Spinal cord (tissue), 10 donors: Measurements from ENCODE around the gene TRANK1. TPM values are rescaled to one million over a fixed set of nuclear protein-coding genes. Genes with fewer than 3 reads are reported as not detected.

ENCODE experiments used
- DNase-seq, 6 donors: peaks; one replicate each; pipeline versions ENCODE4 v3.0.0 to v3.0.0-alpha.2; 2013 to 2015; ENCODE audit warnings: low spot score in 6 of 6, low read depth in 4 of 6
- H3K27ac ChIP-seq: one replicate; pipeline ENCODE4 v1.5.1; 2013; ENCODE audit warnings: low read depth, low read length, control low read depth
- H3K27me3 ChIP-seq: one replicate; pipeline ENCODE4 v1.6.1; 2013; ENCODE audit warnings: low read length; ENCODE audit not compliant: control insufficient read depth, insufficient read depth
- H3K36me3 ChIP-seq: one replicate; pipeline ENCODE4 v1.6.1; 2013; ENCODE audit warnings: low read length; ENCODE audit not compliant: control insufficient read depth, insufficient read depth
- H3K4me1 ChIP-seq: one replicate; pipeline ENCODE4 v1.6.1; 2013; ENCODE audit warnings: low read length; ENCODE audit not compliant: control insufficient read depth, insufficient read depth
- H3K4me3 ChIP-seq: one replicate; pipeline ENCODE4 v1.5.1; 2013; ENCODE audit warnings: low read depth, low read length, control low read depth
- H3K9me3 ChIP-seq: one replicate; pipeline ENCODE4 v1.6.1; 2013; ENCODE audit warnings: low read length; ENCODE audit not compliant: control insufficient read depth, insufficient read depth
- WGBS: methylation state at CpG from one replicate; pipeline ENCODE4 v1.1.5; 2013; ENCODE audit warnings: missing lambda C conversion rate; ENCODE audit not compliant: insufficient coverage; 5-methylcytosine and 5-hydroxymethylcytosine counted together
- polyA plus RNA-seq, 2 donors: library from polyadenylated mRNA; unstranded; fragments of 120-200 nt; gene quantifications; one replicate each; pipeline ENCODE4 v1.2.1, GENCODE V29; 2013; ENCODE audit not compliant: insufficient read length in 2 of 2
- total RNA-seq, 2 donors: library from RNA; depleted of rRNA in 1 of 2; stranded (reverse); fragments of 120-200 nt in 1 of 2; fragments of >200 nt in 1 of 2; gene quantifications; one replicate each; pipeline versions ENCODE4 v1.2.3 to v1.2.4, GENCODE V29; 2013 to 2014
- donor health status: healthy.

TRANK1 gene
- total and polyA plus RNA-seq, 4 donors: 11.1 to 22.4 (median 20.0) TPM

GRCh38 chr3:36837089-36837488 is 107.8 kb downstream of the TRANK1 start:
- 60% methylated on average over 3 of the region's 3 CpGs for WGBS
- Histone ChIP-seq H3K36me3 (peaks cover 24% of the 10 kb centered on the region), H3K9me3 (no peaks in the 10 kb centered on the region)

GRCh38 chr3:36833160-36833814 is 111.6 kb downstream of the TRANK1 start:
- H3K27ac ChIP-seq: no peak overlapping the region
- 97% methylated on average over 10 of the region's 10 CpGs for WGBS
- H3K36me3 ChIP-seq: peaks cover 31% of the 10 kb centered on the region
- no peaks in the 10 kb centered on the region for H3K9me3 ChIP-seq
- H3K27me3 ChIP-seq: no peaks in the 10 kb centered on the region
- no peak for DNase-seq
- H3K4me3 ChIP-seq: no peak overlapping the region
- no peaks in the 10 kb centered on the region for H3K4me1 ChIP-seq

More at GRCh38 chr3:36837089-36837488, 107.8 kb downstream of the TRANK1 start:
- Histone ChIP-seq H3K27me3 (no peaks in the 10 kb centered on the region), H3K4me1 (no peaks in the 10 kb centered on the region), H3K4me3 (no peak overlapping the region), H3K27ac (no peak overlapping the region)
- DNase-seq: no peak

DNA sequence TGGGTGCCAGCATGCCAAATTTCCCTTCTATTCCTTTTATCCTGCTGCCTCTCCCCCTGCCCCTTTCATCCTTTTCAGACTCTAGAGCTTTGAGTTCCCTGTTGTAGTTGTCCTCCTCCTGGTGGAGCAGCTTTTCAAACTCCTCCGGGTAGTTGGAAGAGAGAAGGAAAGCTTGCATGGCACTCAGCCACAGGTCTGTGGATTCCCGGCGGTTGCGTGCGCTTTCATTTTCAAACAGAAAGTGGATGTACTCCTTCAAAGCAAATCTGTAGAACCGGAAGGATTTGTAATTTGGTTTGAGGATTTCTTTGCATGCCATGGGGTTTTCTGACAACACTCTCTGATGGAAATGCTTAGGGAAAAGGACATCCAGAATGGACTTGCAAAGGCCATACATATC is 112.4 kb downstream of the TRANK1 start:
- no peaks in the 10 kb centered on the region for H3K9me3 ChIP-seq
- DNase-seq: no peak
- H3K4me1 ChIP-seq: no peaks in the 10 kb centered on the region
- peaks cover 35% of the 10 kb centered on the region for H3K36me3 ChIP-seq
- no peak overlapping the region for H3K27ac ChIP-seq
- no peaks in the 10 kb centered on the region for H3K27me3 ChIP-seq
- WGBS: 96% methylated on average over 3 of the region's 6 CpGs
- no peak overlapping the region for H3K4me3 ChIP-seq

DNA sequence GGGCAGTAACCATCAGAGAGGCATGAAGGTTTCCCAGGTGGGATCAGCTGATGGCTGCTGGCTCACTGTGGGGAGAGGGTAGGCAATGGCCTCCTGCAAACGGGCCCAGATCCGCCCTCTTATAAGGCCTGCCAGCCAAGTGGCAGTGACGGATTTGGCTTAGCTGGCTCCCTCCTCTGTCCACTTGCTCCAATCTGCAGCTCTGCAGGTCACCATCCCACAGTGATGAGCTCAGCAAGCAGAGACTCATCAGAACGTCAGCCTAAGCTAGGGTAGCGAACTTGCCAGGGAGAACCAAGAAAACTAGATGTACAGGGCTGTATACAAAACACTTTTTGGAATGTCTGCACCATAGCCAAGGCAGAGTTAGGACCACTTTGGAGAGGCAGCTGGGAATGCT is 117.7 kb downstream of the TRANK1 start:
- no peak for DNase-seq
- no peaks in the 10 kb centered on the region for H3K4me1 ChIP-seq
- no peaks in the 10 kb centered on the region for H3K27me3 ChIP-seq
- H3K27ac ChIP-seq: no peak overlapping the region
- peaks cover 36% of the 10 kb centered on the region for H3K36me3 ChIP-seq
- H3K9me3 ChIP-seq: no peaks in the 10 kb centered on the region
- WGBS: 58% methylated on average over 5 of the region's 5 CpGs
- no peak overlapping the region for H3K4me3 ChIP-seq

DNA sequence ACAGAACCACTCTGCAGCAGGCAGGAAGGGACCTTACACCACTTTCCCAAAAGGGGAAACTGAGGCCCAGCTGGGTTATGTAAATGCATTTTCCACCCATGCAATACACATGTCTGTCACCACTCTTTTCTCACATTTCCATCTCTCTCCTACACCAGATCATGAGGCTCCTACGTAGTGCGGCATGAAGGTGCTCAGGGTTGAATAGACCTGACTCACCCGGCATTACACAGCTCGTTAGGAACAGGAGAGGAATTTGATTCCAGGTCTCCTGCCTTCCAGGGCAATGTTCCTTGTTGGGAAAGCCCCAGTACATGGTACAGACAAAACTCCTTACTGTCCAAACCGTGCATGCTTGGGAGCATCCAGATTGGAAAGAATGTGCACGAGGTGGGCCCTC is 118.6 kb downstream of the TRANK1 start:
- Histone ChIP-seq H3K9me3 (no peaks in the 10 kb centered on the region), H3K4me3 (no peak overlapping the region), H3K27ac (no peak overlapping the region), H3K36me3 (peaks cover 27% of the 10 kb centered on the region), H3K27me3 (no peaks in the 10 kb centered on the region), H3K4me1 (no peaks in the 10 kb centered on the region)
- WGBS: 91% methylated on average over 6 of the region's 6 CpGs
- no peak for DNase-seq

DNA sequence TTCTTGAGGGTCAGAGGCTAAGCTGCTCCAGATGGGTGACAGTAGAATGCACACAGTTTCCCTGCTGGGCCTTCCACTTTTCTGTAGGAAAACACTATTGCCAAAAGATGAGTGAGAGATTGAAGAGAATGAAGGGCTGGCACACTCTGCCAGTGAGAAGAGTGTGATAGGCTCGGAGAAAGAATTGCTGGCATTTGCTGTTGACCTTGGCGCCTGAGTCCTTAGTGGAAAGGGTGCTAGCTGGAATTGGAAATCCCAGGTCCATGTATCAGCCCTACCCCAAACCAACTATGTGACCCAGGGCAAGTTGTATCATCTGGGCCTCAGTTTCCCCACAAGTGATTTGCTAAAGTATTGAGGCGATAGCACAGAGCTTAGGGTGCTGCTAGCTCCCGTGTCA is 120.4 kb downstream of the TRANK1 start:
- peaks cover 19% of the 10 kb centered on the region for H3K36me3 ChIP-seq
- no peak overlapping the region for H3K4me3 ChIP-seq
- H3K4me1 ChIP-seq: no peaks in the 10 kb centered on the region
- no peak overlapping the region for H3K27ac ChIP-seq
- WGBS: 97% methylated on average over 3 of the region's 4 CpGs
- H3K27me3 ChIP-seq: no peaks in the 10 kb centered on the region
- DNase-seq: no peak
- H3K9me3 ChIP-seq: no peaks in the 10 kb centered on the region

DNA sequence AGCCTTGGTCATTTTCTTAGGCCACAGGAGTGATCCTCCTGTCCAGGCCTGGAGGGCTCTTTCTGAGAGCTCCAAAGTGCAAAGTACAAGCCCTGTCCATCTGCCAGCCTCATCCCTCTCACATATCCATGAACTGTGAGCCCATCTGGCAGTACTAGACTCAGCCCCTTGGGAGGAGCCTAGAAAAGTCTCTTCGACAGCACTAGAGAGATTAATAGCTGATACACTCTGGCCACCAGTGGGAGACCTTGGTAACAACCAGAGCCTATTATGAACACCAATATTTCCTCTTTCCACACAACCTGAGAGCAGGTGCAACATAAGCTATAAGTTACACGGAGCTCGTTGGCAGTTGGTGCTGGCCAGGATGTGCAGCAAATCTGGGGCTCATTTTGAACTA is 121.0 kb downstream of the TRANK1 start:
- 53% methylated on average over 3 of the region's 3 CpGs for WGBS
- Histone ChIP-seq H3K4me3 (no peak overlapping the region), H3K27ac (no peak overlapping the region), H3K9me3 (no peaks in the 10 kb centered on the region), H3K27me3 (no peaks in the 10 kb centered on the region), H3K36me3 (peaks cover 19% of the 10 kb centered on the region), H3K4me1 (no peaks in the 10 kb centered on the region)
- no peak for DNase-seq

- Histone ChIP-seq H3K36me3 (no peaks in the 10 kb centered on the region), H3K9me3 (no peaks in the 10 kb centered on the region), H3K27ac (no peak overlapping the region), H3K27me3 (no peaks in the 10 kb centered on the region), H3K4me3 (no peak overlapping the region), H3K4me1 (no peaks in the 10 kb centered on the region)
- WGBS: 0% methylated on average over 3 of the region's 3 CpGs
- no peak for DNase-seq
Observed at GRCh38 chr3:36820083-36820482, 124.8 kb downstream of the TRANK1 start.

DNA sequence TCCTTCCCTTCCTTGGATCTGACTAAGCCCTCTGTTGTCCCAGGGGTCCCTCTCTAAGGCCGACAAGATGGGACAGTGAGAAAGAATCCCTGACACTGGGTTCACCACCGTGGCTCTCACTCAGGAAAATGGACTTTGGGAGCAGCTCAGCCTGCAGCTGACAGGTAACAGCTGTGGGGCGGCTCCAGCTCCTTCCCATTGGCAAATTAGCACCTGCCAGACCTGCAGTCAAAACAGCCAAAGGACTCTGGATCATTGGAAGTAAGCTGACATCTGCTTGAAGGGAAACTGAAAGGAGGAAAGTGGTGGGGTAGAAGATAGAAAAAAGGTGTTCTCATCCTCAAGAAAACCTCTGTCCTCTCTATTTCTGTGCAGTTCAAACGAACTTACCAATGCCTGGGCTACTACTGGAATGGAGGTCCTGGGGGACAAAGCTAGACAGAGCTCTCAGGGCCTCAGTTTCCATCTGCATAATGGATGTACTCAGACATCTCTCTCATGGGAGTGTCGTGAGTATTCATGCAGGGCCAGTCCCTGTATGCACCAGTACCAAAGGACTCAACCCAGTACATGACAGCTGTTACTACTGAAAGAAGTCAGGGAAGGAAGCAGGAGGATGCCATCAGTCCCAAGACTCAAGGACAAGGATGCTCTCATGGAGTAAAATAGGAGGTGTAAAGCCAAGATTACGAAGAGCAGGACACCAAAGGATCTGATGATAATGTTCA is 126.9 kb downstream of the TRANK1 start:
- Histone ChIP-seq H3K27me3 (no peaks in the 10 kb centered on the region), H3K36me3 (no peaks in the 10 kb centered on the region), H3K9me3 (no peaks in the 10 kb centered on the region), H3K4me3 (no peak overlapping the region), H3K27ac (no peak overlapping the region), H3K4me1 (no peaks in the 10 kb centered on the region)
- DNase-seq: no peak
- 77% methylated on average over 4 of the region's 6 CpGs for WGBS

DNA sequence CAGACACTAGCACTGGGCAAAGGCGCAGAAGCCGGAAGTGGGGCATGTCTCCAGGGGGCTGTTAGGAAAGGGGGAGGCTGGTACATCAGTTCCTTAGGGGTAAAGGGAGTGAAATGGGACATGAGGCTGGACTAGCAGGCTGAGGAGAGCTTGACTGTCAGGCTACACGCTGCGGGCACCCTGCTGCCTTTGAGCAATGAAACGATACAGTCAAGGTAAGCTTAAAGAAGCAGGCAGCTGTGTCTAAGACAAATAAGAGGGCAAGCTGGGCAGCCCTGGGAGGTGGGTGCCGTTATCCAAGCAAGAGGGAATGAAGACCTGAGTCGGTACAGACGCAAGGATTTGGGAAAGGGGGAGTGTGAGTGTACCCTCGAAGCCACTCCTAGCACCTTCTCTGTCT is 129.5 kb downstream of the TRANK1 start:
- no peak overlapping the region for H3K4me3 ChIP-seq
- no peaks in the 10 kb centered on the region for H3K27me3 ChIP-seq
- no peak overlapping the region for H3K27ac ChIP-seq
- no peak for DNase-seq
- H3K4me1 ChIP-seq: no peaks in the 10 kb centered on the region
- no peaks in the 10 kb centered on the region for H3K9me3 ChIP-seq
- 74% methylated on average over 8 of the region's 9 CpGs for WGBS
- no peaks in the 10 kb centered on the region for H3K36me3 ChIP-seq
